ENCODE measurements around the gene COA8. TPM values are rescaled to one million over a fixed set of nuclear protein-coding genes. Genes with fewer than 3 reads are reported as not detected.

COA8 gene
- total and polyA plus RNA-seq, 9 of the 15 experiments (the other 6 are each of a cell fraction or from before 2014, with no cell fraction given): 5.0 to 35.3 (median 25.7) TPM

DNA sequence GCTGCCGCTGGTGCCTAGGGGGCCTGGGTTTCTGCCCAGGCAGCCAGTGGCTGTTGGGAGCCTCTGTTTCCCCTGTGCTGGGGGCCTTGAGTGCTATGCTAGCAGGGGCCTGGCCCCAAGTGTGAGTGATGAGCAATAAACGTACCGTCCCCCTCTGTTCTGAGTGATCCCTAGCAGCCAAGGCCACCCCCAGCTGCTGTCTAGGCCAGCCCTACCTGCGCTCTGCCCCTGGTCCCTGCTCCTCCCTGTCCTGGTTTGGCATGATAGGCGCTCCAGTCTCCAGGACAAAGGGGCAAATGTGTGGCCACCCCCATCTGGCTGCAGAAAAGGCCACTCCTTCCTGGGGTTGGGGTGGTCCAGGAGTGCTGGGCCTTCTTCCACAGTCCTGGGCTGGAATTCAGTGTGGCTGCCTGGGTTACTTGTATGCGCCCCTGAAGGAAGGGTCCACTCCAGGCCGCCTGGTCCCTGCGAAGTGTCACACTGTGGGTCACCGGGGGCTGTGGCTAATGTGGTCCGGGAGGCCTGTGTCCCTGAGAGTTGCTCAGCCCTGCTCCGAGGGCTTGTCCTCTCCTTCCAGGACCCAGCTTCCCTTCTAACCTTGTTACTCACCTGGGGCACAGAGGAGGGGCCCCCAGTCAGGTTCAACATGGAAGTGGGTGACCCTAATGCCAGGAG is 26.7 kb upstream of the COA8 start:
- Histone ChIP-seq H3K36me3 (ENCODE audit: control insufficient read depth, insufficient read depth, low read length) (peaks cover 40% of the 10 kb centered on the region; the same call in 1 of the 3 replicates), H3K9me1 (ENCODE audit: control insufficient read depth, insufficient read depth, low read length) (no peaks in the 10 kb centered on the region), H3K9ac (ENCODE audit: insufficient read depth in 1 of 2, low read depth in 2 of 2, low read length in 2 of 2) (peak overlapping the region in 1 of 2 experiments; percentile 45; a peak in 1 of 4 replicates), H3K9me3 (replicated peaks; ENCODE audit: control insufficient read depth, insufficient read depth, low read depth, low read length) (no peaks in the 10 kb centered on the region), H3K4me2 (ENCODE audit: insufficient read depth, low read length) (no peak overlapping the region), H3K4me1 (replicated peaks in 1 of 2; ENCODE audit: control insufficient read depth in 2 of 2, insufficient read depth in 2 of 2, low read length in 2 of 2) (peaks cover 0 to 81% of the 10 kb centered on the region in 2 experiments; a peak in 2 of 5 replicates), H3K79me2 (ENCODE audit: control insufficient read depth, insufficient read depth, low read length) (peaks cover 4% of the 10 kb centered on the region; the same call in 2 of the 3 replicates), H3K4me3 (no peak overlapping the region), H2AFZ (ENCODE audit: low read depth, low read length) (no peak overlapping the region), H3K27me3 (ENCODE audit: control insufficient read depth in 2 of 2, insufficient read depth in 2 of 2, low read length in 2 of 2) (no peaks in the 10 kb centered on the region), H3K27ac (ENCODE audit: extremely low read depth, low read depth, low read length) (no peak overlapping the region), H4K20me1 (replicated peaks; ENCODE audit: control insufficient read depth, insufficient read depth, low read length) (no peaks in the 10 kb centered on the region)
- FAIRE-seq: no peak
- no peak for DNase-seq (ENCODE audit: extremely low read depth in 1 of 4, low spot score in 3 of 4)
- intact Hi-C loops (cut with micrococcal nuclease): no loop called here
- no peak for TF ChIP-seq NFXL1 (CRISPR knock-in tag; IDR thresholded peaks at IDR 0.05)
- TF ChIP-seq HDAC3 (IDR thresholded peaks at IDR 0.05; ENCODE audit: borderline replicate concordance, partially characterized antibody): no peak
- no peak for TF ChIP-seq NCOA4 (IDR thresholded peaks at IDR 0.05; ENCODE audit: partially characterized antibody)
- no peak for TF ChIP-seq ZBTB7A (IDR thresholded peaks at IDR 0.05; ENCODE audit: borderline replicate concordance, control insufficient read depth, low read depth, low read length)
- TF ChIP-seq ZNF584 (CRISPR knock-in tag; IDR thresholded peaks at IDR 0.05; ENCODE audit: low read depth): no peak
- in situ Hi-C loops (cut with MboI): loop anchor here (10.0 kb wide), 1 partner anchor 451 kb away; the partner anchor contains the start of gene LBHD2
- BruUV-seq (replicated peaks): no TSS peak
- ChIA-PET POLR2A (interaction anchor here (0.8 to 2.0 kb wide), 4 partner anchors 10 to 26 kb away, joined by 3 to 5 read pairs (median 4); partner anchors contain the start of genes BAG5 and CKB), CTCF (ENCODE audit: low intra/inter-chr PET ratio) (no interaction called here)
- no peak for ATAC-seq
- 84% methylated on average over 3 of the region's 11 CpGs for WGBS (ENCODE audit: insufficient coverage, low coverage, missing lambda C conversion rate)
